Neural cell (in vitro differentiated cells): Measurements from ENCODE around the gene GH1. TPM values are rescaled to one million over a fixed set of nuclear protein-coding genes. Genes with fewer than 3 reads are reported as not detected.

Experiments
- H2AFZ ChIP-seq: fragments of 200-600, 300-800 bp; sonication (generic), shearing (Covaris generic); 2 replicates; pipeline ENCODE4 v1.6.0; 2014; ENCODE audit warnings: low read depth, mild to moderate bottlenecking, antibody characterized with exemption, low read length, moderate library complexity
- H3F3A ChIP-seq: fragments of 200-600 bp; shearing (Covaris generic); 2 replicates; pipeline ENCODE4 v1.6.1; 2016; ENCODE audit warnings: mild to moderate bottlenecking, moderate library complexity, mixed read lengths, antibody characterized with exemption, low read length; ENCODE audit not compliant: insufficient read depth, poor library complexity, severe bottlenecking
- H3K27ac ChIP-seq: fragments of 200-600, 300-800 bp; sonication (generic), shearing (Covaris generic); 2 replicates; pipeline ENCODE4 v1.5.1; 2014; ENCODE audit warnings: mild to moderate bottlenecking, low read length, moderate library complexity
- H3K27me3 ChIP-seq: fragments of 300-800, 200-600 bp; sonication (generic), shearing (Covaris generic); 2 replicates; pipeline ENCODE4 v1.6.0; 2014; ENCODE audit warnings: mild to moderate bottlenecking, low read depth, low read length, moderate library complexity; ENCODE audit not compliant: insufficient read depth
- H3K36me3 ChIP-seq: fragments of 300-800, 200-600 bp; sonication (generic), shearing (Covaris generic); 2 replicates; pipeline ENCODE4 v1.5.1; 2014; ENCODE audit warnings: mild to moderate bottlenecking, antibody characterized with exemption, low read length, moderate library complexity; ENCODE audit not compliant: insufficient read depth
- H3K4me2 ChIP-seq: fragments of 300-800, 200-600 bp; sonication (generic), shearing (Covaris generic); 2 replicates; pipeline ENCODE4 v1.6.0; 2014; ENCODE audit warnings: mild to moderate bottlenecking, low read length
- H3K4me3 ChIP-seq: fragments of 300-800, 200-600 bp; sonication (generic), shearing (Covaris generic); 2 replicates; pipeline ENCODE4 v1.5.1; 2014; ENCODE audit warnings: mild to moderate bottlenecking, low read length, moderate library complexity
- H3K79me2 ChIP-seq: fragments of 200-600 bp; shearing (Covaris generic); replicated peaks from 2 replicates; pipeline ENCODE4 v1.6.0; 2014; ENCODE audit warnings: mild to moderate bottlenecking, low read length, moderate library complexity; ENCODE audit not compliant: insufficient read depth
- H3K9ac ChIP-seq: fragments of 300-800, 200-600 bp; sonication (generic), shearing (Covaris generic); 2 replicates; pipeline ENCODE4 v1.6.1; 2016; ENCODE audit warnings: mild to moderate bottlenecking, low read length, mixed read lengths
- H3K9me2 ChIP-seq: fragments of 200-600 bp; shearing (Covaris generic); 2 replicates; pipeline ENCODE4 v1.6.1; 2016; ENCODE audit warnings: mild to moderate bottlenecking, low read length, mixed read lengths; ENCODE audit not compliant: insufficient read depth
- H3K9me3 ChIP-seq: fragments of 200-600, 300-800 bp; sonication (generic), shearing (Covaris generic); 2 replicates; pipeline ENCODE4 v1.6.1; 2016; ENCODE audit warnings: mild to moderate bottlenecking, mixed run types, low read length, moderate library complexity, mixed read lengths
- H4K20me1 ChIP-seq: fragments of 200-600 bp; shearing (Covaris generic); 2 replicates; pipeline ENCODE4 v1.6.1; 2016; ENCODE audit warnings: mild to moderate bottlenecking, mixed run types; ENCODE audit not compliant: insufficient read depth
- CTCF ChIP-seq: fragments of 450-650 bp; IDR thresholded peaks from 2 replicates; pipeline ENCODE4 v1.5.1; 2014; ENCODE audit warnings: antibody characterized with exemption, mild to moderate bottlenecking, moderate library complexity; ENCODE audit not compliant: poor library complexity, severe bottlenecking
- EP300 ChIP-seq: fragments of 450-650 bp; conservative IDR thresholded peaks from 2 replicates; pipeline ENCODE4 v1.6.1; 2014; ENCODE audit warnings: antibody characterized with exemption, mild to moderate bottlenecking, moderate library complexity; ENCODE audit not compliant: poor library complexity, severe bottlenecking
- EZH2 ChIP-seq: fragments of 200-600, 300-800 bp; shearing (Covaris generic), sonication (generic); IDR thresholded peaks from 2 replicates; pipeline ENCODE4 v1.6.1; 2014; ENCODE audit warnings: antibody characterized with exemption, low read length, borderline replicate concordance, mild to moderate bottlenecking; ENCODE audit not compliant: insufficient read depth, poor library complexity, severe bottlenecking
- MXI1 ChIP-seq: fragments of 450-650 bp; conservative IDR thresholded peaks from 2 replicates; pipeline ENCODE4 v1.6.1; 2014; ENCODE audit warnings: antibody characterized with exemption, mild to moderate bottlenecking; ENCODE audit not compliant: poor library complexity, severe bottlenecking
- POLR2AphosphoS5 ChIP-seq: IDR thresholded peaks from 2 replicates; pipeline ENCODE4 v1.6.1; 2012
- RAD21 ChIP-seq: fragments of 450-650 bp; conservative IDR thresholded peaks from 2 replicates; pipeline ENCODE4 v1.6.1; 2014; ENCODE audit warnings: antibody characterized with exemption, mild to moderate bottlenecking, moderate library complexity
- REST ChIP-seq: IDR thresholded peaks from 2 replicates; pipeline ENCODE4 v1.6.1; 2012; ENCODE audit warnings: borderline replicate concordance
- SMC3 ChIP-seq: fragments of 450-650 bp; conservative IDR thresholded peaks from 2 replicates; pipeline ENCODE4 v1.6.1; 2014; ENCODE audit warnings: antibody characterized with exemption, mild to moderate bottlenecking, moderate library complexity; ENCODE audit not compliant: poor library complexity
- TAF1 ChIP-seq: IDR thresholded peaks from 2 replicates; pipeline ENCODE4 v1.6.1; 2012; ENCODE audit warnings: low read depth
- polyA plus RNA-seq: library from polyadenylated mRNA; depleted of rRNA; stranded (reverse); fragments of >200 nt; gene quantifications from 2 replicates; pipeline ENCODE4 v1.2.3, GENCODE V29; 2014

Gene GH1
- polyA plus RNA-seq, 1 donor from 2014 or later: not detected

- no peaks in the 10 kb centered on the region for H3F3A ChIP-seq
- no peak overlapping the region for H3K4me3 ChIP-seq
- H3K9me3 ChIP-seq: no peaks in the 10 kb centered on the region
- no peak overlapping the region for H3K4me2 ChIP-seq
- no peak overlapping the region for H2AFZ ChIP-seq
- no peaks in the 10 kb centered on the region for H4K20me1 ChIP-seq
- no peaks in the 10 kb centered on the region for H3K79me2 ChIP-seq
- no peak overlapping the region for H3K27ac ChIP-seq
- TF ChIP-seq POLR2AphosphoS5 (no peak), REST (no peak), EZH2 (no peak), MXI1 (no peak), RAD21 (no peak), SMC3 (no peak), TAF1 (no peak), EP300 (no peak), CTCF (no peak)
- no peaks in the 10 kb centered on the region for H3K36me3 ChIP-seq
- no peaks in the 10 kb centered on the region for H3K9me2 ChIP-seq
- H3K9ac ChIP-seq: peak overlapping the region; percentile 12
- H3K27me3 ChIP-seq: no peaks in the 10 kb centered on the region
Measured at GRCh38 chr17:63954402-63955063, 35.9 kb upstream of the GH1 start.

GRCh38 chr17:63950940-63951907 lies 32.6 kb upstream of the GH1 start:
- Histone ChIP-seq H3K27me3 (no peaks in the 10 kb centered on the region), H3K4me3 (no peak overlapping the region), H3K9ac (no peak overlapping the region), H3K79me2 (no peaks in the 10 kb centered on the region), H3K36me3 (no peaks in the 10 kb centered on the region), H3K9me2 (no peaks in the 10 kb centered on the region), H3F3A (no peaks in the 10 kb centered on the region), H3K9me3 (no peaks in the 10 kb centered on the region), H3K27ac (no peak overlapping the region), H4K20me1 (no peaks in the 10 kb centered on the region), H2AFZ (no peak overlapping the region), H3K4me2 (no peak overlapping the region)
- no peak for TF ChIP-seq RAD21
- TF ChIP-seq EZH2: no peak
- no peak for TF ChIP-seq TAF1
- no peak for TF ChIP-seq REST
- TF ChIP-seq SMC3: no peak
- no peak for TF ChIP-seq MXI1
- TF ChIP-seq EP300: no peak
- no peak for TF ChIP-seq CTCF
- TF ChIP-seq POLR2AphosphoS5: no peak
